ENCODE measurements around the gene OR7C2. TPM values are rescaled to one million over a fixed set of nuclear protein-coding genes. Genes with fewer than 3 reads are reported as not detected.

OR7C2 gene
- not detected in 2 replicates for total RNA-seq

GRCh38 chr19:14941189-14941588, at the start of gene OR7C2:
TSS of gene OR7C2 (plus strand) at chr19:14941489. CDS start at chr19:14941489, 0 bp downstream.

DNA sequence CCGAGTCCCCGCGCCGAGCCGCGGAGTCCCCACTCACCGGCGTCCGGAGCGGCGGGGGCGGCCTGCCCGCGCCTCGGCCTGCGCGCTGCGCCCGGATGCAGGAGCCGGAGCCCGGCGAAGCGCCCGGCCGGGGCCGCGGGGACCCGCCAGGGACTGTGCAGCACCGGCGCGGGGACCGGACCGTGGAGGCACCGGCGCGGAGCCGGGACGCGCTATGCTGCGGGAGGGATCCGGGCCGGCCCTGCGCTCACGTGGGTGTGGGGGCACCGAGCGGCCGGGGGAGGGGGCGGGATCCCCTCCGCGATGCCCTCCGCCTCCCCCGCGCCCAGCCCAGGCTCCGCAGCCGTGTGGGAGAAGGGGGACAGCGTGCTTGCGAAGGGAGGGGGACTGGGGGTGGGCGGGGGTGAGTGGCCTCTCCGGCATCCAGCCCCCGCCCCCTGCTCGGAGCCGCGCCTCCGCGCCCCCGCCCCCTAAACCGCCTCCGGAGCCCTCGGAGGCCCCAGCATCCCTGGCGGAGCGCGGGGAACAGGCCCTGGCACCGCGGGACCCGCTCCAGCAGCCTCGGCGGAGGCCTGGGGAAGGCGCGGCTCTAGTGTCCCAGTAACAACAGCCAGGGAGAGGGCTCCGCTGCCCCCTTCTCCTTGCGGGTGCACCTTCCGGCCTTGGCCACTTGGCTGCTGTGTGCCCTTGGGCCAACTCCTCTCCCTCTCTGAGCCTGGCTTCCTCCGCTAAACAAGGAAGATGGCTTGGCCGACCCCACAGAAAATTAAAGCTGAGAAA, 38.4 kb downstream of the OR7C2 start, which contains the start of gene SLC1A6:
TSS of gene SLC1A6 (minus strand) at position 389 of the 780 bp plus-strand sequence. CDS start 6,954 bp downstream, outside the sequence.

Other genes with a start within 250 kb of the OR7C2 start
- gene ADGRE2, start 162.9 kb upstream of the OR7C2 start, total RNA-seq = 0.09 and 0.93 TPM in 2 replicates
- not detected in 2 replicates for gene OR7A5, start 106.3 kb upstream of the OR7C2 start, total RNA-seq
- not detected in 2 replicates for gene OR7C1, start 106.3 kb upstream of the OR7C2 start, total RNA-seq
- not detected in 2 replicates for gene OR7A10, start 92.6 kb upstream of the OR7C2 start, total RNA-seq
- not detected in 2 replicates for gene OR7A17, start 55.4 kb upstream of the OR7C2 start, total RNA-seq
- gene SLC1A6, start 38.4 kb downstream of the OR7C2 start, total RNA-seq = not detected in 2 replicates
- gene CASP14, start 108.0 kb downstream of the OR7C2 start, total RNA-seq = not detected in 2 replicates
- not detected in 2 replicates for gene OR1I1, start 140.7 kb downstream of the OR7C2 start, total RNA-seq
- gene SYDE1, start 165.9 kb downstream of the OR7C2 start, total RNA-seq = 54.3 and 76.3 TPM in 2 replicates

Data from pericardium fibroblast (primary cell).